Neural progenitor cell (in vitro differentiated cells): ENCODE measurements around the gene HK1. TPM values are rescaled to one million over a fixed set of nuclear protein-coding genes. Genes with fewer than 3 reads are reported as not detected.

Source experiments
- DNase-seq: peaks from one replicate; pipeline ENCODE4 v3.0.0-alpha.2; 2016; ENCODE audit warnings: low spot score
- H2AFZ ChIP-seq: fragments of 200-600 bp; sonication (generic); replicated peaks from 2 replicates; pipeline ENCODE4 v1.6.1; 2016; ENCODE audit warnings: antibody characterized with exemption
- H3F3A ChIP-seq: fragments of 200-600 bp; sonication (generic); 2 replicates; pipeline ENCODE4 v1.6.1; 2016; ENCODE audit warnings: antibody characterized with exemption, low read depth
- H3K27ac ChIP-seq: fragments of 200-600 bp; sonication (generic); 2 replicates; pipeline ENCODE4 v1.5.1; 2016; ENCODE audit warnings: mild to moderate bottlenecking
- H3K27me3 ChIP-seq: fragments of 200-600 bp; sonication (generic); 2 replicates; pipeline ENCODE4 v1.6.1; 2016; ENCODE audit warnings: mild to moderate bottlenecking, moderate library complexity
- H3K36me3 ChIP-seq: fragments of 200-600 bp; sonication (generic); 2 replicates; pipeline ENCODE4 v1.5.1; 2016
- H3K4me1 ChIP-seq: fragments of 200-600 bp; sonication (generic); 2 replicates; pipeline ENCODE4 v1.6.1; 2016; ENCODE audit warnings: mixed run types
- H3K4me2 ChIP-seq: fragments of 200-600 bp; sonication (generic); 2 replicates; pipeline ENCODE4 v1.6.1; 2016
- H3K4me3 ChIP-seq: fragments of 200-600 bp; sonication (generic); 2 replicates; pipeline ENCODE4 v1.5.1; 2016
- H3K79me2 ChIP-seq: fragments of 200-600 bp; sonication (generic); 2 replicates; pipeline ENCODE4 v1.6.1; 2016; ENCODE audit warnings: low read depth
- H3K9ac ChIP-seq: fragments of 200-600 bp; sonication (generic); 2 replicates; pipeline ENCODE4 v1.6.1; 2016
- H3K9me3 ChIP-seq: fragments of 200-600 bp; sonication (generic); 2 replicates; pipeline ENCODE4 v1.5.1; 2016; ENCODE audit warnings: low read depth
- H4K20me1 ChIP-seq: fragments of 200-600 bp; sonication (generic); 2 replicates; pipeline ENCODE4 v1.6.1; 2016; ENCODE audit warnings: low read depth
- H3K27ac Mint-ChIP-seq: 3 replicates; pipeline ENCODE4 v1.8.0; 2021; ENCODE audit warnings: mixed read lengths
- H3K27me3 Mint-ChIP-seq: 2 replicates; pipeline ENCODE4 v1.8.0; 2022; ENCODE audit warnings: low read depth, mild to moderate bottlenecking, inconsistent platforms, moderate library complexity, mixed read lengths; ENCODE audit not compliant: insufficient read depth
- H3K36me3 Mint-ChIP-seq: 3 replicates; pipeline ENCODE4 v1.8.0; 2021; ENCODE audit warnings: mixed read lengths
- H3K4me1 Mint-ChIP-seq: 3 replicates; pipeline ENCODE4 v1.8.0; 2021; ENCODE audit warnings: mixed read lengths
- H3K4me3 Mint-ChIP-seq: 3 replicates; pipeline ENCODE4 v1.8.0; 2021; ENCODE audit warnings: mild to moderate bottlenecking, moderate library complexity, mixed read lengths
- H3K9me3 Mint-ChIP-seq: 3 replicates; pipeline ENCODE4 v1.8.0; 2020; ENCODE audit warnings: mixed read lengths
- EZH2 ChIP-seq: fragments of 200-600 bp; sonication (generic); IDR thresholded peaks from 2 replicates; pipeline ENCODE4 v1.6.1; 2017; ENCODE audit warnings: antibody characterized with exemption, mild to moderate bottlenecking, moderate library complexity
- EZH2phosphoT487 ChIP-seq: fragments of 200-600 bp; sonication (generic); IDR thresholded peaks from 2 replicates; pipeline ENCODE4 v1.6.1; 2017; ENCODE audit warnings: antibody characterized with exemption
- total RNA-seq: library from RNA; depleted of rRNA; stranded (reverse); fragments of >200 nt; gene quantifications from 2 replicates; pipeline ENCODE4 v1.2.3, GENCODE V29; 2015; ENCODE audit warnings: low replicate concordance
- TF ChIP-seq, protein P1 (sequence below): fragments of 200-600 bp; sonication (generic); IDR thresholded peaks from 2 replicates; pipeline ENCODE4 v1.5.1; 2017; ENCODE audit warnings: antibody characterized with exemption, mild to moderate bottlenecking

Gene HK1
- total RNA-seq, 1 donor from 2014 or later: 30.1 TPM

DNA sequence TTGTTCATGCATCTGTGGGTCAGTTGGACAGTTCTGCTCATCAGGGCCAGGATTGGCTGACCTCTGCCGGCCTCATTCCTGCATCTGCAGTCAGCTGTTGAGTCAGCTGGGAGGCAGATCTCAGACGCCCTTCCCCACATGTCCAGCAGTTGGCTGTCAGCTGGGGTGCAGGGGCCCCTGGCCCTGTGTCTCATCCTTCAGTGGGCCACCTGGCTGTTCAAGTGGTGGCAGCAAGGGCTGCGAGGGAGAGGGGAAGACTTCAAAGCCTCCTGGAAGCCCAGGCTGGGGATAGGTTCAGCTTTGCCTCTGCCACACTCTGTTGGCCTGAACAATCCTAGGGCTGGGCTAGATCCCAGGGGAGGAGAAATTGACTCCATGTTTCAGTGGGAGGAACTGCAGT, 105.3 kb downstream of the HK1 start:
- no peaks in the 10 kb centered on the region for H3K4me1 Mint-ChIP-seq
- Histone ChIP-seq H3K27ac (no peak overlapping the region), H2AFZ (no peak overlapping the region), H3K4me1 (no peaks in the 10 kb centered on the region), H4K20me1 (no peaks in the 10 kb centered on the region), H3K9ac (no peak overlapping the region), H3K27me3 (no peaks in the 10 kb centered on the region), H3K79me2 (no peaks in the 10 kb centered on the region), H3K4me3 (no peak overlapping the region), H3K4me2 (no peak overlapping the region), H3K9me3 (no peaks in the 10 kb centered on the region), H3K36me3 (no peaks in the 10 kb centered on the region), H3F3A (no peaks in the 10 kb centered on the region)
- H3K27ac Mint-ChIP-seq: no peak overlapping the region
- TF ChIP-seq EZH2phosphoT487 (no peak), EZH2 (no peak)
- TF ChIP-seq, protein P1, sequence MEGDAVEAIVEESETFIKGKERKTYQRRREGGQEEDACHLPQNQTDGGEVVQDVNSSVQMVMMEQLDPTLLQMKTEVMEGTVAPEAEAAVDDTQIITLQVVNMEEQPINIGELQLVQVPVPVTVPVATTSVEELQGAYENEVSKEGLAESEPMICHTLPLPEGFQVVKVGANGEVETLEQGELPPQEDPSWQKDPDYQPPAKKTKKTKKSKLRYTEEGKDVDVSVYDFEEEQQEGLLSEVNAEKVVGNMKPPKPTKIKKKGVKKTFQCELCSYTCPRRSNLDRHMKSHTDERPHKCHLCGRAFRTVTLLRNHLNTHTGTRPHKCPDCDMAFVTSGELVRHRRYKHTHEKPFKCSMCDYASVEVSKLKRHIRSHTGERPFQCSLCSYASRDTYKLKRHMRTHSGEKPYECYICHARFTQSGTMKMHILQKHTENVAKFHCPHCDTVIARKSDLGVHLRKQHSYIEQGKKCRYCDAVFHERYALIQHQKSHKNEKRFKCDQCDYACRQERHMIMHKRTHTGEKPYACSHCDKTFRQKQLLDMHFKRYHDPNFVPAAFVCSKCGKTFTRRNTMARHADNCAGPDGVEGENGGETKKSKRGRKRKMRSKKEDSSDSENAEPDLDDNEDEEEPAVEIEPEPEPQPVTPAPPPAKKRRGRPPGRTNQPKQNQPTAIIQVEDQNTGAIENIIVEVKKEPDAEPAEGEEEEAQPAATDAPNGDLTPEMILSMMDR: no peak
- DNase-seq: no peak
- peaks cover 29% of the 10 kb centered on the region for H3K36me3 Mint-ChIP-seq
- H3K9me3 Mint-ChIP-seq: no peaks in the 10 kb centered on the region
- H3K27me3 Mint-ChIP-seq: no peaks in the 10 kb centered on the region
- H3K4me3 Mint-ChIP-seq: no peak overlapping the region

DNA sequence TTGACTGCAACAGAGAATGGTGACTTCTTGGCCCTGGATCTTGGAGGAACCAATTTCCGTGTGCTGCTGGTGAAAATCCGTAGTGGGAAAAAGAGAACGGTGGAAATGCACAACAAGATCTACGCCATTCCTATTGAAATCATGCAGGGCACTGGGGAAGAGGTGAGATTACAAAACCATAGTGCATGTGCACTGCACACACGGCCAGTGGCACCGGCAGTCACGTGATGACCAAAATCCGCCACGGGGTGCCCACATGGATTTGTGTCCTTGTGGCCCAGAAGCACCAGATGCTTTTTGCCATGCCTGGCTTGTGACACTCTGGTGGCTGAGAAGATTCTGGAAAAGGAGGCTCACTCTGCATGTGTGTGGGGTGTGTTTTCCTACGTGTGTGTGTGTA, 106.0 kb downstream of the HK1 start:
- TF ChIP-seq EZH2phosphoT487 (no peak), EZH2 (no peak)
- TF ChIP-seq, protein P1: no peak
- H3K9ac ChIP-seq: no peak overlapping the region
- H3K4me1 ChIP-seq: no peaks in the 10 kb centered on the region
- H3K4me3 Mint-ChIP-seq: no peak overlapping the region
- H3K36me3 ChIP-seq: no peaks in the 10 kb centered on the region
- no peaks in the 10 kb centered on the region for H3K9me3 Mint-ChIP-seq
- DNase-seq: no peak
- H3K27ac Mint-ChIP-seq: no peak overlapping the region
- no peak overlapping the region for H3K27ac ChIP-seq
- H4K20me1 ChIP-seq: no peaks in the 10 kb centered on the region
- peaks cover 4% of the 10 kb centered on the region for H3F3A ChIP-seq
- H3K4me2 ChIP-seq: no peak overlapping the region
- peaks cover 36% of the 10 kb centered on the region for H3K36me3 Mint-ChIP-seq
- H3K27me3 ChIP-seq: no peaks in the 10 kb centered on the region
- H3K4me1 Mint-ChIP-seq: no peaks in the 10 kb centered on the region
- no peaks in the 10 kb centered on the region for H3K9me3 ChIP-seq
- H3K27me3 Mint-ChIP-seq: no peaks in the 10 kb centered on the region
- H3K79me2 ChIP-seq: no peaks in the 10 kb centered on the region
- H2AFZ ChIP-seq: no peak overlapping the region
- H3K4me3 ChIP-seq: no peak overlapping the region

DNA sequence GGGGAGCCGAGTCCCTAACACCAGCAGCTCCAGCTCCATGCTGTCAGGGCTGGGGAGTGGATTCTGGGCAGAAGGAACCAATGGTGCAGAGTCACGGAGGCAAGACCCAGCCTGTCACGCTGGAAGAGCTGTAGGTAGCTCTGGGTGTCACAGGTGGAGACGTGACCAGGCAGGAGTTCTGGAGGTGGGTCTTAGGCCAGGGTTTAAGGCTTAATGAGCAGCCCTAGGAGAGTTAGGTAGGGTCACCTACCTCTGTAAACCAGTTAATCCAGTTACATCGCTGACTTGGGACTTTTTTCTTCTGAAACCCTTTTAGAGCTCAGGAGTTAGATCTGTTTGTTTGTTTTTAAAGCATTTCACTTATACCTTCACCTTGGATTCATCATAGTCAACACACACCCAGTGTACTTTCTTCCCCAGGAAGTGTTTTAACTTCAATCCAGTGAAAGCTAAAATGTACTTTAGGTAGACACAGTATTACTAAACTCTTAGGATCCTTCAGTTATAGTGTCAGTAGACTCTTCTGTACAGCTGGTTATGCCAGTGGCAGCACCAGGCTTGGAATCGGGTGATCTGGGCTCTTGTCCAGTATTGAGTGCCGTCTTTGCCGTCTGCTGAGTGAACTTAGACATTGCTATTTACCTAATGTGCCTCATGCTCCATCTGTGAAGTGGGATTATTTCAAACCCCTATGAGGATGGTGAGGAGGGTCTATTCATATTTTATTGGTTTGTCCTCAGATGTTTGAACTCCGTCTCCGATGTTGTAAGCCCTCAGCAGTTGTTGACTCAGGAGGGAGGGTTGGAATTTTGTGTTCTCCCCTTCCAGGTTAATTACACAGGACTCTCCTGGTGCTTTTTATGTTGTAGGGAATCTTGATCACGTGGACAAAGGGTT, 107.4 kb downstream of the HK1 start:
- Mint-ChIP-seq H3K9me3 (no peaks in the 10 kb centered on the region), H3K27ac (no peak overlapping the region), H3K4me1 (peaks cover 8% of the 10 kb centered on the region), H3K36me3 (peaks cover 30% of the 10 kb centered on the region), H3K4me3 (no peak overlapping the region), H3K27me3 (no peaks in the 10 kb centered on the region)
- Histone ChIP-seq H4K20me1 (no peaks in the 10 kb centered on the region), H3F3A (peaks cover 8% of the 10 kb centered on the region), H3K4me2 (no peak overlapping the region), H3K79me2 (no peaks in the 10 kb centered on the region), H3K27ac (no peak overlapping the region), H3K27me3 (no peaks in the 10 kb centered on the region), H3K4me3 (no peak overlapping the region), H3K4me1 (peaks cover 10% of the 10 kb centered on the region), H3K9me3 (no peaks in the 10 kb centered on the region), H2AFZ (no peak overlapping the region), H3K9ac (no peak overlapping the region), H3K36me3 (no peaks in the 10 kb centered on the region)
- TF ChIP-seq EZH2 (no peak), EZH2phosphoT487 (no peak)
- TF ChIP-seq, protein P1: no peak
- DNase-seq: no peak
